HG03521 (cell line): ENCODE results near the gene THUMPD2.
"Not testable (repeated sequence)": the region's sequence is repeated elsewhere in the genome, so short reads cannot be mapped to it uniquely, and the experiment has no call there.

Source experiments
- ATAC-seq: cut with Tn5 transposase; IDR thresholded peaks from one replicate; pipeline ENCODE4 v1.9.1; 2021; ENCODE audit warnings: mild to moderate bottlenecking, moderate library complexity; ENCODE audit not compliant: unreplicated experiment

Gene THUMPD2, protein sequence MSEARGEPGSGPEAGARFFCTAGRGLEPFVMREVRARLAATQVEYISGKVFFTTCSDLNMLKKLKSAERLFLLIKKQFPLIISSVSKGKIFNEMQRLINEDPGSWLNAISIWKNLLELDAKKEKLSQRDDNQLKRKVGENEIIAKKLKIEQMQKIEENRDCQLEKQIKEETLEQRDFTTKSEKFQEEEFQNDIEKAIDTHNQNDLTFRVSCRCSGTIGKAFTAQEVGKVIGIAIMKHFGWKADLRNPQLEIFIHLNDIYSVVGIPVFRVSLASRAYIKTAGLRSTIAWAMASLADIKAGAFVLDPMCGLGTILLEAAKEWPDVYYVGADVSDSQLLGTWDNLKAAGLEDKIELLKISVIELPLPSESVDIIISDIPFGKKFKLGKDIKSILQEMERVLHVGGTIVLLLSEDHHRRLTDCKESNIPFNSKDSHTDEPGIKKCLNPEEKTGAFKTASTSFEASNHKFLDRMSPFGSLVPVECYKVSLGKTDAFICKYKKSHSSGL

GRCh38 chr2:39778775-39779340, at the start of gene THUMPD2:
THUMPD2 (minus strand) TSS chr2:39779258; CDS start chr2:39779239, 19 bp downstream.
- ATAC-seq = peak; percentile 83

DNA sequence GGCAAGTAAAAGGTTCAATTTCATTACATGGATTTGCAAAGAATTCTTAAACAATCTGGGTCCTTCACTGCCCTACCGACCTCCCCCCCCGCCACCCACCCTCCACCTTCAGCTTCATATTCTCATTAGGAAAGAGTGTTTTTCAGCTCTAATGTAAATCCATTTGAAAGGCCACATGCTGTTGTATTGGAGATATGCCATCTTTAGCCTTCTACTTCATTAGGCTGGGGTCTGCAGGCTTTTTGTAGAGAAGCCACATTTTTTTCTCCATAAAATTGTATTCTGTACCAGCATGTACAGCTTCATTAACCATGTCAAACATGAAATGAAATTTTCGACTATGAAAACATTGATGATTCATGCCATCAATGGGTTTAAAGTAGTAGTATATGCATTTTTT, 42.8 kb upstream of the THUMPD2 start:
- no peak for ATAC-seq

GRCh38 chr2:39816845-39817244, 37.8 kb upstream of the THUMPD2 start:
- ATAC-seq = no peak

- ATAC-seq = no peak
Observed at GRCh38 chr2:39816428-39816827, 37.4 kb upstream of the THUMPD2 start.

DNA sequence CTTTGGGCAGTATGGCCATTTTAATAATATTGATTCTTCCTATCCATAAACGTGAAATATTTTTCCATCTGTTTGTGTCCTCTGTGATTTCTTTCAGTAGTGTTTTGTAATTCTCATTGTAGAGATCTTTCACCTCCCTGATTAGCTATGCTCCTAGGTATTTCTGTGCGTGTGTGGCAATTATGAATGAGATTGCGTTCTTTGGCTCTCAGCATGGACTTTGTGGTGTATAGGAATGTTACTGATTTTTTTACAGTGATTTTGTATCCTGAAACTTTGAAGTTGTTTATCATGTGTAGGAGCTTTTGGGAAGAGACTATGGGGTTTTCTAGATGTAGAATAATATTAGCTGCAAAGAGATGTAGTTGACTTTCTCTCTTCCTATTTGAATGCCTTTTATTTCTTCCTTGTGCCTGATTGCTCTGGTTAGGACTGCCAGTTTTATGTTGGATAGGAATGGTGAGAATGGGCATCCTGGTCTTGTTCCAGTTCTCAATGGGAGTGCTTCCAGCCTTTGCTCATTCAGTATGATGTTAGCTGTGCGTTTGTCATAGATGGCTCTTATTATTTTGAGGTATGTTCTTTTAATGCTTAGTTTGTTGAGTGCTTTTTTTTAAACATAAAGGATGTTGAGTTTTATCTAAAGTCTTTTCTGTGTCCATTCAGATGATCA, 27.0 kb upstream of the THUMPD2 start:
- no peak for ATAC-seq

DNA sequence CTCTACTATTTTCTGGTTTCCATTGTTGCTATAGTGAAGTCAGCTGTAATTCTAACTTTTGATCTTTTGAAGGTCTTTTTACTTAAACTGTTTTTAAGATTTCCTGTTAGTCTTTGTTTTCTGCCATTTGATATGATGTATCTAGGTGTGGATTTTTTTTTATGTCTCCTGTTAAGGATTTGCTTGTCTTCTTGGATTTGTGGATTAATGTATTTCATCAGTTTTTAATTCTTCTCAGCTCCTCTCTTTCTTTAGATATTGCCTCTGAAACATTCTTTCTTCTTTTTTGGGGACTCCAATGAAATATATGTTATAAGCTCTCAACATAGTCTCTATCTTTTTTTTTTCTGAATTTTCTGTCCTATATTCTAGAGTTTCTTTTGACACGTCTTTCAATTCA, 24.8 kb upstream of the THUMPD2 start:
- ATAC-seq = no peak

DNA sequence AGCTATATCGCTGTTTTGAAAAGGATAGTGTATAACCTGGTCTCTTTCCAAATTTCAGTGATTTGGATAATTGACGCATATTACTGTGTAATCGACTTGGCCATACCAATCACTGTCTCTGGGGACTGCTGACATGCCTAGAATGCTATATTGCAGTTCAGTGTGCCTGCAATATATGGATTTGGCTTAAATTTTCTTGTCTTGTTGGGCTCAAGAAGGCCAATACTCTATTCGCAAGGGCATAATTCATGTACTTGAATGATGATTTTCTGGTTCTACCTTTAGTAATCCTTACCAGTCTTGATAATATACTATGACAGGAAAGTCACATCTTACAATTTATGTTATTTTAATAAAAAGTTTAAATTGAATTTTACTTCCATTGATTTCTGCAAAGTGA, 21.7 kb upstream of the THUMPD2 start:
- no peak for ATAC-seq

DNA sequence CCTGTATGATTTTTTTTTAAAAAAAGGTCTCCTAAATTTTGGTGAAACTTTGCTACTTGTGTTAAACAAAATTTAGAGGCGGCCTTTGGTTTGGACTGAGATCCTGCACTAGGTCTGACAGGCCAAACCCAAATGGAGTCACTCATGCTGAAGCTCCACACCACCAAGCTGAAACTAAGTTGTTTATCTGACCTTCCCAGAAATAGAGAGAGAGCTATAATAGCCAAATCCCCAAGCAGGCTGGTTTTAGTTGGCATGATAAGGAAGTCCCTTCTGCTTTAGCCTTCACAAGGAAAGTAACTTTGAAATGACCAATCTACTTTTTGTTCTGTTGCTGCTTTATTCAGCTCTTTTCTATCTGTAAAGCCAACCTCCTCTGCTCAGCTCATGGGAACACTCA, 17.1 kb upstream of the THUMPD2 start:
- no peak for ATAC-seq

DNA sequence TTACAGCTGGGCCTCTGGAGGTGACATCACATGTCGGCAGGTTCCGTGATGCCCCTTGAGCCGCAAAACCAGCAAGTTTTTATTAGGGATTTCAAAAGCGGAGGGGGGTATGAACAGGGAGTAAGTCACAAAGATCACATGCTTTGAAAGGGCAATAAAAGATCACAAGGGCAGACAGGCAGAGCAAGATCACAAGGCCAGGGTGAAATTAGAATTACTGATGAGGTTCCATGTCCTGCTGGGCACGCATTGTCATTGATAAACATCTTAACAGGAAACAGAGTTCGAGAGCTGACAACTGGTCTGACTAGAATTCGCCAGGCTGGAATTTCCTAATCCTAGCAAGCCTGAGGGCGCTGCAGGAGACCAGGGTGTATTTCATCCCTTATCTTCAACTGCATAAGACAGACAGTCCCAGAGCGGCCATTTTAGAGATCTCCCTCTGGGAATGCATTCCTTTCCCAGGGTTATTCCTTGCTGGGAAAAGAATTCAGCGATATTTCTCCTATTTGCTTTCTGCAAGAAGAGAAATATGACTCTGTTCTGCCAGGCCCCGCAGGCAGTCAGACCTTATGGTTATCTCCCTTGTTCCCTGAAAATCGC, 11.3 kb upstream of the THUMPD2 start:
- ATAC-seq = not testable (repeated sequence)

DNA sequence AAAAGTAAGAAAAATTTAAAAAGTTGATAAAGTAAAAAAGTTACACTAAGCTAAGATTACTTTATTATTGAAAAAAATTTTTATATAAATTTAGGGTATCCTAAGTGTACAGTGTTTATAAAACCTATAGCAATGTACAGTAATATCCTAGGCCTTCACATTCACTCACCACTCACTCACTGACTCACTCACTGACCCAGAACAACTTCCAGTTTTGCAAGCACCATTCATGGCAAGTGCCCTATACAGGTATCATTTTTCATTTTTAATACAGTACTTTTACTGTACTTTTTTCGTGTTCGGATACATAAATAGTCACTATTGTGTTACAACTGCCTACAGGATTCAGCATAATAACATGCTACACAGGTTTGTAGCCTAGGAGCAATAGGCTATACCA, 8.9 kb upstream of the THUMPD2 start:
- ATAC-seq = no peak

GRCh38 chr2:39786761-39787522, 7.9 kb upstream of the THUMPD2 start:
- ATAC-seq = no peak

DNA sequence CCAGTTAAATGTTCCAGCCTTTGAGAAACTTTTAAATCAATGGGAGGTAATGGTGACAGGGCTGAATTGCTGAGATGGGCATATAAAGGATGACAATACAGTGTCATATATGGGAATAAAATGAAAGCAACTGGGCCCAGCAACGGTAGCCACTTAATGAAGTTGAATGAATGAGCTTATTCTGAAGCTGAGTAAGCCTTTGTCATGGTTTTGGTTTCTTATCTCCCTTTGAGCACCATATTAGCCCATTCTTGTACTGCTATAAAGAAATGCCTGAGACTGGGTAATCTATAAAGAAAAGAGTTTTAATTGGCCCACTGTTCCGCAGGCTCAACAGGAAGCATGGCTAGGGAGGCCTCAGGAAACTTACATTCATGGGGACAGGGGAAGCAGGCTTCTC, 3.5 kb upstream of the THUMPD2 start:
- ATAC-seq = no peak

GRCh38 chr2:39781697-39782096, 2.6 kb upstream of the THUMPD2 start:
- no peak for ATAC-seq

- ATAC-seq = no peak
Observed at GRCh38 chr2:39780825-39781600, 2.0 kb upstream of the THUMPD2 start.

DNA sequence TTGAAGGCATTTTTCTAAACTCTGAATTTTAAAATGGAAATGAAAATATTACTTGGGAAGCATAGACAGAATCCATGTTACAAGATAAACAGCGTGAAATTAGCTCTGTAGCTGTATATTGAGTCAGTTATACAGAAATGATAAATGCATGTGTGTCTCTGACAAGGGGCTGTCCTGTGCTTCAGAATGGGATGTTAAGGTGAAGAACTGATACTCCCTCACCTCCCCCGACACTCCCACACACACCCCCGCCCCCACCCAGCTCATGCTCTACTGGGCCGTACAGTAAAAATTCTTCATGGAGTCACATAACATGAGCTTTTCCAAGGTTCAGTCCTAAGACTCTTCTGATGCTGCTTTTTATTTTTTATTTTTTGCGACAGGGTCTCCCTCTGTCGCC, 869 bp upstream of the THUMPD2 start:
- no peak for ATAC-seq

GRCh38 chr2:39779341-39779851, 338 bp upstream of the THUMPD2 start:
- ATAC-seq = no peak

GRCh38 chr2:39778233-39778632, 825 bp downstream of the THUMPD2 start:
- ATAC-seq = no peak

DNA sequence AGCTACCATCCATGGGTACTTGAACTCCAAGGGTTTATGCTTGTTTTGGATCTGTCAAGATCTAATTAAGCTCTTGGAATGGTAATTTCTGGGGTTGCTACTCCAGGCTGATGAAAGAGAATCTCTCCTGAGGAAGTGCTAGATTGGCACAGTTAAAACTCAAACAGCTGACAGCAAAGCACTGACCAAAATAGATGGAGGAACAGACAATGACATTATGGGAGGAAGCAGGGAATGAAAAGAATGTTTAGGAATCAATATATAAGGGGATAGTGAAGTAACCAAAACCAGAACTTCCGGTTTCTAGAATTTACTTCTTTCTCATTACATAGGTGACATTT, 6.3 kb downstream of the THUMPD2 start:
- no peak for ATAC-seq

GRCh38 chr2:39772086-39772811, 6.8 kb downstream of the THUMPD2 start:
- no peak for ATAC-seq
